Stromal cell of bone marrow (primary cell): ENCODE data around the gene FBXL7.

ENCODE experiments used
- DNase-seq: peaks from one replicate; pipeline ENCODE4 v3.0.0-alpha.2; 2012; ENCODE audit warnings: low read depth

Gene FBXL7

GRCh38 chr5:15499528-15500324 lies at the start of gene FBXL7:
Gene FBXL7, plus strand, starts transcription at chr5:15500180.
- DNase-seq = peak; percentile 69

GRCh38 chr5:15450473-15450872 lies 49.5 kb upstream of the FBXL7 start:
- no peak for DNase-seq

GRCh38 chr5:15450949-15451348 lies 49.0 kb upstream of the FBXL7 start:
- no peak for DNase-seq

GRCh38 chr5:15452030-15452429 lies 48.0 kb upstream of the FBXL7 start:
- peak; percentile 8 for DNase-seq

- peak; percentile 24 for DNase-seq
Observed at GRCh38 chr5:15452781-15453180, 47.2 kb upstream of the FBXL7 start.

GRCh38 chr5:15459200-15459599 lies 40.8 kb upstream of the FBXL7 start:
- DNase-seq = no peak

GRCh38 chr5:15463231-15463980 lies 36.6 kb upstream of the FBXL7 start:
- DNase-seq = peak; percentile 9

- no peak for DNase-seq
Observed at GRCh38 chr5:15472116-15472515, 27.9 kb upstream of the FBXL7 start.

GRCh38 chr5:15474143-15474719 lies 25.7 kb upstream of the FBXL7 start:
- DNase-seq = no peak

- no peak for DNase-seq
Observed at GRCh38 chr5:15475367-15475766, 24.6 kb upstream of the FBXL7 start.

- DNase-seq = no peak
Observed at GRCh38 chr5:15476977-15477376, 23.0 kb upstream of the FBXL7 start.

- DNase-seq = no peak
Observed at GRCh38 chr5:15480436-15480835, 19.5 kb upstream of the FBXL7 start.

- DNase-seq = no peak
Observed at GRCh38 chr5:15483351-15484097, 16.5 kb upstream of the FBXL7 start.

GRCh38 chr5:15487228-15487627 lies 12.8 kb upstream of the FBXL7 start:
- no peak for DNase-seq

GRCh38 chr5:15489571-15490235 lies 10.3 kb upstream of the FBXL7 start:
- no peak for DNase-seq

GRCh38 chr5:15492545-15492944 lies 7.4 kb upstream of the FBXL7 start:
- DNase-seq = no peak

GRCh38 chr5:15493501-15493900 lies 6.5 kb upstream of the FBXL7 start:
- no peak for DNase-seq

GRCh38 chr5:15495026-15495425 lies 5.0 kb upstream of the FBXL7 start:
- DNase-seq = no peak

- no peak for DNase-seq
Observed at GRCh38 chr5:15496886-15497285, 3.1 kb upstream of the FBXL7 start.

- no peak for DNase-seq
Observed at GRCh38 chr5:15500325-15501001, 483 bp downstream of the FBXL7 start.

- no peak for DNase-seq
Observed at GRCh38 chr5:15501091-15501791, 1.3 kb downstream of the FBXL7 start.
